ENCODE measurements around the gene SMPD3.

- TF ChIP-seq EP300 (IDR thresholded peaks at IDR 0.05) (no peak), CTCF (IDR thresholded peaks at IDR 0.05) (no peak), RNF2 (IDR thresholded peaks at IDR 0.05; ENCODE audit: borderline replicate concordance, low read depth) (no peak), ZSCAN20 (CRISPR knock-in tag; IDR thresholded peaks at IDR 0.05) (no peak), PHF8 (IDR thresholded peaks at IDR 0.05; ENCODE audit: borderline replicate concordance, low read depth) (no peak), BHLHE40 (IDR thresholded peaks at IDR 0.05; ENCODE audit: low read depth, low read length) (no peak), RAD21 (conservative IDR thresholded peaks at IDR 0.05 in 1 of 2, IDR thresholded peaks at IDR 0.05 in 1 of 2) (no peak), POLR2A (IDR thresholded peaks at IDR 0.05; ENCODE audit: low read length) (no peak), NPAS2 (CRISPR knock-in tag; IDR thresholded peaks at IDR 0.05; ENCODE audit: borderline replicate concordance) (no peak), RCOR1 (IDR thresholded peaks at IDR 0.05; ENCODE audit: low read depth, low read length) (no peak), JUN (IDR thresholded peaks at IDR 0.05) (no peak), CEBPB (IDR thresholded peaks at IDR 0.05) (no peak)
These were observed 11.1 kb upstream of the SMPD3 start for GRCh38 chr16:68459457-68459856.
